Measurements from ENCODE around the gene KDM4B. TPM values are rescaled to one million over a fixed set of nuclear protein-coding genes. Genes with fewer than 3 reads are reported as not detected.

The KDM4B gene
- total and polyA plus RNA-seq, 2 donors (not counting 1 experiment from before 2014, with no cell fraction given): 75.5 to 205 TPM

DNA sequence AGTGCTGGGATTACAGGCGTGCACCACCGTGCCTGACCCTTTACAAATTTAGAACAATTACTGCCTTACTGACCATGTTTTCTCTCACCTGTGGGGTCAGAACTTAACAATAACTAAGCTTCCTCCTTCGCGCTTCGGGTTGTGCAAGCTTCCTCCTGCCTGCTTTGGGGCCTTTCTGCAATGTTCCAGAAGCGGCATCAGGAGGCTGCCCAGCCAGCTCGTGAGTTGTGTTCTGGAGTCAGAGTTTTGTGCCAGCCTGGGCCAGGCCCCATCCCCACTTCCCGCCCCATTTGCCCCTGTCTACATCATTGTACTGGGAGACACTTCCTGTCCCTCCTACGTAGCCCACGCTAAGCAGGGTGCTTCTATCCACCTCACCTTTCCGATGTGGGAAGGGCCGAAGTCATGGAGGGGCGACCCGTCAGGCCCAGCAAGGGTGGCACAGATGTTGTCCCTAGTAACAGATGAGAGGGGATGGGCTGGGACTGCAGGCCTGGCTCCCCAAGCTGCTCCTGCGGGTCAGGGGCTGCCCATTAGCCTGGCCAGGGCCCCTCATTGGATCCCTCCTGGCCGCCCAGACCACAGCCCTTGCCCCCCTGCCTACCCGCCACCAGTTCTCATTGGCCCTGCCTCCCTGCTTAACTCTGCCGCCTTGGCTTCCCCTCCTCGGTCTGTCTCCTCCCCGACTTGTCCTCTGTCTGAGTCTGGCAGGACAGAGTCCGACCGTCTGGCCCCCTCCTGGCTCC, 46.2 kb upstream of the KDM4B start:
- H3K27ac ChIP-seq (ENCODE audit: low read length in 2 of 2): no peak overlapping the region
- H2AFZ ChIP-seq (ENCODE audit: insufficient read depth, low read depth, low read length, poor library complexity, severe bottlenecking): no peak overlapping the region
- no peak overlapping the region for H3K4me3 ChIP-seq (ENCODE audit: control extremely low read depth in 1 of 5, extremely low read depth in 1 of 5, insufficient read depth in 1 of 5, low read depth in 2 of 5, low read length in 4 of 5)
- TF ChIP-seq, protein P1, sequence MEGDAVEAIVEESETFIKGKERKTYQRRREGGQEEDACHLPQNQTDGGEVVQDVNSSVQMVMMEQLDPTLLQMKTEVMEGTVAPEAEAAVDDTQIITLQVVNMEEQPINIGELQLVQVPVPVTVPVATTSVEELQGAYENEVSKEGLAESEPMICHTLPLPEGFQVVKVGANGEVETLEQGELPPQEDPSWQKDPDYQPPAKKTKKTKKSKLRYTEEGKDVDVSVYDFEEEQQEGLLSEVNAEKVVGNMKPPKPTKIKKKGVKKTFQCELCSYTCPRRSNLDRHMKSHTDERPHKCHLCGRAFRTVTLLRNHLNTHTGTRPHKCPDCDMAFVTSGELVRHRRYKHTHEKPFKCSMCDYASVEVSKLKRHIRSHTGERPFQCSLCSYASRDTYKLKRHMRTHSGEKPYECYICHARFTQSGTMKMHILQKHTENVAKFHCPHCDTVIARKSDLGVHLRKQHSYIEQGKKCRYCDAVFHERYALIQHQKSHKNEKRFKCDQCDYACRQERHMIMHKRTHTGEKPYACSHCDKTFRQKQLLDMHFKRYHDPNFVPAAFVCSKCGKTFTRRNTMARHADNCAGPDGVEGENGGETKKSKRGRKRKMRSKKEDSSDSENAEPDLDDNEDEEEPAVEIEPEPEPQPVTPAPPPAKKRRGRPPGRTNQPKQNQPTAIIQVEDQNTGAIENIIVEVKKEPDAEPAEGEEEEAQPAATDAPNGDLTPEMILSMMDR (IDR thresholded peaks at IDR 0.05): no peak
- TF ChIP-seq EZH2 (IDR thresholded peaks at IDR 0.05; ENCODE audit: borderline replicate concordance, insufficient read depth, low read depth, low read length, poor library complexity, severe bottlenecking): no peak
- ATAC-seq (ENCODE audit: low read depth): no peak
- Mint-ChIP-seq H3K9me3 (ENCODE audit: insufficient read depth) (no peaks in the 10 kb centered on the region), H3K27me3 (no peaks in the 10 kb centered on the region), H3K4me3 (no peak overlapping the region), H3K27ac (no peak overlapping the region), H3K4me1 (peaks cover 2% of the 10 kb centered on the region)
- intact Hi-C loops (cut with micrococcal nuclease): no loop called here
- H3K27me3 ChIP-seq (replicated peaks in 1 of 4; ENCODE audit: control extremely low read depth in 1 of 4, control insufficient read depth in 3 of 4, insufficient read depth in 4 of 4, low read length in 3 of 4): no peaks in the 10 kb centered on the region
- POLR2A ChIA-PET: no interaction called here
- no peaks in the 10 kb centered on the region for H3K9me3 ChIP-seq (ENCODE audit: control extremely low read depth in 1 of 3, control insufficient read depth in 2 of 3, insufficient read depth in 1 of 3, low read length in 2 of 3)
- no peak overlapping the region for H3K4me2 ChIP-seq (replicated peaks; ENCODE audit: low read depth, low read length, poor library complexity, severe bottlenecking)
- no peaks in the 10 kb centered on the region for H4K20me1 ChIP-seq (ENCODE audit: control insufficient read depth, insufficient read depth, low read length, poor library complexity, severe bottlenecking)
- 91% methylated on average over 22 of the region's 22 CpGs for WGBS (ENCODE audit: insufficient coverage)
- CTCF ChIA-PET: no interaction called here
- no peaks in the 10 kb centered on the region for H3K4me1 ChIP-seq (ENCODE audit: control insufficient read depth in 2 of 2, insufficient read depth in 2 of 2, low read length in 2 of 2)
- peaks cover 26% of the 10 kb centered on the region for H3K79me2 ChIP-seq (ENCODE audit: control insufficient read depth, insufficient read depth, low read length)
- H3K36me3 ChIP-seq (replicated peaks in 1 of 2; ENCODE audit: control extremely low read depth in 1 of 2, control insufficient read depth in 1 of 2, extremely low read depth in 1 of 2, insufficient read depth in 2 of 2, low read length in 1 of 2): no peaks in the 10 kb centered on the region
- no peak for DNase-seq
- H3K9ac ChIP-seq (ENCODE audit: low read length): no peak overlapping the region

GRCh38 chr19:4923276-4923747, 45.6 kb upstream of the KDM4B start:
- TF ChIP-seq, protein P1 (IDR thresholded peaks at IDR 0.05): no peak
- TF ChIP-seq EZH2 (IDR thresholded peaks at IDR 0.05; ENCODE audit: borderline replicate concordance, insufficient read depth, low read depth, low read length, poor library complexity, severe bottlenecking): no peak
- Histone ChIP-seq H3K9me3 (ENCODE audit: control extremely low read depth in 1 of 3, control insufficient read depth in 2 of 3, insufficient read depth in 1 of 3, low read length in 2 of 3) (no peaks in the 10 kb centered on the region), H3K4me1 (ENCODE audit: control insufficient read depth in 2 of 2, insufficient read depth in 2 of 2, low read length in 2 of 2) (no peaks in the 10 kb centered on the region), H3K9ac (ENCODE audit: low read length) (no peak overlapping the region), H3K27ac (ENCODE audit: low read length in 2 of 2) (no peak overlapping the region), H3K4me2 (replicated peaks; ENCODE audit: low read depth, low read length, poor library complexity, severe bottlenecking) (no peak overlapping the region), H3K27me3 (replicated peaks in 1 of 4; ENCODE audit: control extremely low read depth in 1 of 4, control insufficient read depth in 3 of 4, insufficient read depth in 4 of 4, low read length in 3 of 4) (no peaks in the 10 kb centered on the region), H3K4me3 (ENCODE audit: control extremely low read depth in 1 of 5, extremely low read depth in 1 of 5, insufficient read depth in 1 of 5, low read depth in 2 of 5, low read length in 4 of 5) (no peak overlapping the region), H2AFZ (ENCODE audit: insufficient read depth, low read depth, low read length, poor library complexity, severe bottlenecking) (no peak overlapping the region), H4K20me1 (ENCODE audit: control insufficient read depth, insufficient read depth, low read length, poor library complexity, severe bottlenecking) (no peaks in the 10 kb centered on the region), H3K36me3 (replicated peaks in 1 of 2; ENCODE audit: control extremely low read depth in 1 of 2, control insufficient read depth in 1 of 2, extremely low read depth in 1 of 2, insufficient read depth in 2 of 2, low read length in 1 of 2) (no peaks in the 10 kb centered on the region), H3K79me2 (ENCODE audit: control insufficient read depth, insufficient read depth, low read length) (peaks cover 32% of the 10 kb centered on the region)
- DNase-seq: no peak
- POLR2A ChIA-PET: no interaction called here
- no peaks in the 10 kb centered on the region for H3K9me3 Mint-ChIP-seq (ENCODE audit: insufficient read depth)
- intact Hi-C loops (cut with micrococcal nuclease): no loop called here
- no peak for ATAC-seq (ENCODE audit: low read depth)
- H3K4me1 Mint-ChIP-seq: no peaks in the 10 kb centered on the region
- H3K27me3 Mint-ChIP-seq: no peaks in the 10 kb centered on the region
- H3K27ac Mint-ChIP-seq: no peak overlapping the region
- no peak overlapping the region for H3K4me3 Mint-ChIP-seq
- CTCF ChIA-PET: no interaction called here
- WGBS (ENCODE audit: insufficient coverage): 97% methylated on average over 21 of the region's 21 CpGs

All from B cell (primary cell).